HG03439 (cell line): ENCODE data around the gene LRRC23.
"Not testable (repeated sequence)": the region's sequence is repeated elsewhere in the genome, so short reads cannot be mapped to it uniquely, and the experiment has no call there.

Experiments
- ATAC-seq: cut with Tn5 transposase; IDR thresholded peaks from one replicate; pipeline ENCODE4 v1.9.1; 2021; ENCODE audit warnings: mild to moderate bottlenecking, moderate library complexity; ENCODE audit not compliant: unreplicated experiment

LRRC23 gene

GRCh38 chr12:6872073-6873048, 32.3 kb upstream of the LRRC23 start:
- ATAC-seq = peak; percentile 29

GRCh38 chr12:6873094-6874014, 31.3 kb upstream of the LRRC23 start, which contains the start of gene SPSB2:
SPSB2 (minus strand) TSS chr12:6873303; CDS start chr12:6872901, 402 bp downstream.
- peak; percentile 66 for ATAC-seq

GRCh38 chr12:6874015-6874368, 30.6 kb upstream of the LRRC23 start:
- ATAC-seq = not testable (repeated sequence)

GRCh38 chr12:6879824-6880223, 24.8 kb upstream of the LRRC23 start:
- ATAC-seq = not testable (repeated sequence)

- no peak for ATAC-seq
These were observed 21.4 kb upstream of the LRRC23 start for GRCh38 chr12:6883252-6883651.

GRCh38 chr12:6883683-6884082, 20.9 kb upstream of the LRRC23 start:
- ATAC-seq = no peak

- ATAC-seq = no peak
These were observed 20.1 kb upstream of the LRRC23 start for GRCh38 chr12:6884539-6884938.

GRCh38 chr12:6886206-6886999, 18.2 kb upstream of the LRRC23 start:
- not testable (repeated sequence) for ATAC-seq

GRCh38 chr12:6887460-6887859, 17.2 kb upstream of the LRRC23 start:
- ATAC-seq = no peak

- no peak for ATAC-seq
These were observed 16.3 kb upstream of the LRRC23 start for GRCh38 chr12:6888360-6888759.

GRCh38 chr12:6888794-6889193, 15.8 kb upstream of the LRRC23 start:
- not testable (repeated sequence) for ATAC-seq

GRCh38 chr12:6889775-6890573, 14.6 kb upstream of the LRRC23 start:
- not testable (repeated sequence) for ATAC-seq

- ATAC-seq = peak; percentile 95
These were observed 13.6 kb upstream of the LRRC23 start for GRCh38 chr12:6890789-6891645.

- ATAC-seq = peak; percentile 6
These were observed 13.0 kb upstream of the LRRC23 start for GRCh38 chr12:6891646-6892001.

GRCh38 chr12:6892683-6893082, 11.9 kb upstream of the LRRC23 start:
- not testable (repeated sequence) for ATAC-seq

GRCh38 chr12:6894321-6894720, 10.3 kb upstream of the LRRC23 start:
- ATAC-seq = no peak

GRCh38 chr12:6896846-6897435, 7.7 kb upstream of the LRRC23 start:
- ATAC-seq = no peak

- no peak for ATAC-seq
These were observed 5.2 kb upstream of the LRRC23 start for GRCh38 chr12:6899427-6899826.
